Measurements from ENCODE around the gene RELA. TPM values are rescaled to one million over a fixed set of nuclear protein-coding genes. Genes with fewer than 3 reads are reported as not detected.

The RELA gene
- total and polyA plus RNA-seq, 10 of the 15 experiments (the other 5 are each of a cell fraction or from before 2014, with no cell fraction given) = 5.1 to 56.4 (median 34.2) TPM

DNA sequence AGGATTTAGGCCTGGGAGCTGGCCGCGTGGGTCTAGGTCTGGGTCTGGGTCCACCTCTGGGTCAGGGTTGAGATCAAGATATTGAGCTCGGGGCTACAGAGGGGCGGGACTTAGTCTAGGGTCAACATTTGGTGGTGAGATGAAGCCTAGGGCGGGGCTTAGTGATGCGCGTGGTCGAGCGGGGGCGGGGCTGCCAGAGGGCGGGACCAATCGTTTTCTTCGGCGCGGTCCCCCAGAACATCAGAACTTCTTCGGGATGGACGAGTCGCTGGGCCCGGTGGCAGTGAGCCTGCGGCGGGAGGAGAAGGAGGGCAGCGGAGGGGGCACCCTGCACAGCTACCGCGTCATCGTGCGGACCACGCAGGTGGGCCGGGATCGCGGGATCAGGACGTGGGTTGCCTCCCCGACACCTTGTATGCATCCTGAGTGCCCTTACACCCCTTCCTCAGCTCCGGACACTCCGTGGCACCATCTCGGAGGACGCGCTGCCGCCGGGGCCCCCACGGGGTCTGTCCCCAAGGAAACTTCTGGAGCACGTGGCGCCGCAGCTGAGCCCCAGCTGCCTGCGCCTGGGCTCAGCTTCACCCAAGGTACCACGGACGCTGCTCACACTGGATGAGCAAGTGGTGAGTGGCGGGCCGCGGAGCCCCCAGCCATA, 20.6 kb downstream of the RELA start (continued):
- TF ChIP-seq NFXL1 (IDR thresholded peaks at IDR 0.05; ENCODE audit: borderline replicate concordance) (no peak), POLR2AphosphoS5 (IDR thresholded peaks at IDR 0.05; ENCODE audit: low read length) (no peak), SIX5 (IDR thresholded peaks at IDR 0.05; ENCODE audit: low read depth, low read length, severe bottlenecking) (no peak), HDAC2 (IDR thresholded peaks at IDR 0.05) (no peak), NR2C1 (IDR thresholded peaks at IDR 0.05) (no peak), YBX1 (IDR thresholded peaks at IDR 0.05) (no peak), CBX3 (IDR thresholded peaks at IDR 0.05; ENCODE audit: borderline replicate concordance, low read depth) (no peak), IKZF2 (IDR thresholded peaks at IDR 0.05) (no peak)
- TF ChIP-seq, protein P1, sequence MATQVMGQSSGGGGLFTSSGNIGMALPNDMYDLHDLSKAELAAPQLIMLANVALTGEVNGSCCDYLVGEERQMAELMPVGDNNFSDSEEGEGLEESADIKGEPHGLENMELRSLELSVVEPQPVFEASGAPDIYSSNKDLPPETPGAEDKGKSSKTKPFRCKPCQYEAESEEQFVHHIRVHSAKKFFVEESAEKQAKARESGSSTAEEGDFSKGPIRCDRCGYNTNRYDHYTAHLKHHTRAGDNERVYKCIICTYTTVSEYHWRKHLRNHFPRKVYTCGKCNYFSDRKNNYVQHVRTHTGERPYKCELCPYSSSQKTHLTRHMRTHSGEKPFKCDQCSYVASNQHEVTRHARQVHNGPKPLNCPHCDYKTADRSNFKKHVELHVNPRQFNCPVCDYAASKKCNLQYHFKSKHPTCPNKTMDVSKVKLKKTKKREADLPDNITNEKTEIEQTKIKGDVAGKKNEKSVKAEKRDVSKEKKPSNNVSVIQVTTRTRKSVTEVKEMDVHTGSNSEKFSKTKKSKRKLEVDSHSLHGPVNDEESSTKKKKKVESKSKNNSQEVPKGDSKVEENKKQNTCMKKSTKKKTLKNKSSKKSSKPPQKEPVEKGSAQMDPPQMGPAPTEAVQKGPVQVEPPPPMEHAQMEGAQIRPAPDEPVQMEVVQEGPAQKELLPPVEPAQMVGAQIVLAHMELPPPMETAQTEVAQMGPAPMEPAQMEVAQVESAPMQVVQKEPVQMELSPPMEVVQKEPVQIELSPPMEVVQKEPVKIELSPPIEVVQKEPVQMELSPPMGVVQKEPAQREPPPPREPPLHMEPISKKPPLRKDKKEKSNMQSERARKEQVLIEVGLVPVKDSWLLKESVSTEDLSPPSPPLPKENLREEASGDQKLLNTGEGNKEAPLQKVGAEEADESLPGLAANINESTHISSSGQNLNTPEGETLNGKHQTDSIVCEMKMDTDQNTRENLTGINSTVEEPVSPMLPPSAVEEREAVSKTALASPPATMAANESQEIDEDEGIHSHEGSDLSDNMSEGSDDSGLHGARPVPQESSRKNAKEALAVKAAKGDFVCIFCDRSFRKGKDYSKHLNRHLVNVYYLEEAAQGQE (IDR thresholded peaks at IDR 0.05; ENCODE audit: low read depth, low read length) = no peak
